Hepatocyte (in vitro differentiated cells): ENCODE measurements around the gene SASH3. TPM values are rescaled to one million over a fixed set of nuclear protein-coding genes. Genes with fewer than 3 reads are reported as not detected.

Experiments used
- DNase-seq: peaks from one replicate; pipeline ENCODE4 v3.0.0-alpha.2; 2016; ENCODE audit warnings: low spot score
- H2AFZ ChIP-seq: fragments of 200-600 bp; sonication (generic); 2 replicates; pipeline ENCODE4 v1.6.0; 2016; ENCODE audit warnings: antibody characterized with exemption, mild to moderate bottlenecking
- H3K27ac ChIP-seq: fragments of 200-600 bp; sonication (generic); 2 replicates; pipeline ENCODE4 v1.5.1; 2016; ENCODE audit warnings: mild to moderate bottlenecking
- H3K27me3 ChIP-seq: fragments of 200-600 bp; sonication (generic); 2 replicates; pipeline ENCODE4 v1.6.1; 2016
- H3K36me3 ChIP-seq: fragments of 200-600 bp; sonication (generic); replicated peaks from 2 replicates; pipeline ENCODE4 v1.5.1; 2016; ENCODE audit warnings: low read depth; ENCODE audit not compliant: insufficient read depth
- H3K4me1 ChIP-seq: fragments of 200-600 bp; sonication (generic); 2 replicates; pipeline ENCODE4 v1.5.1; 2016; ENCODE audit warnings: mild to moderate bottlenecking, moderate library complexity; ENCODE audit not compliant: insufficient read depth
- H3K4me2 ChIP-seq: fragments of 200-600 bp; sonication (generic); 2 replicates; pipeline ENCODE4 v1.6.0; 2016
- H3K4me3 ChIP-seq: fragments of 200-600 bp; sonication (generic); 2 replicates; pipeline ENCODE4 v1.5.1; 2016; ENCODE audit warnings: mild to moderate bottlenecking
- H3K79me2 ChIP-seq: fragments of 200-600 bp; sonication (generic); 2 replicates; pipeline ENCODE4 v1.6.0; 2017; ENCODE audit warnings: mild to moderate bottlenecking
- H3K9me2 ChIP-seq: fragments of 200-600 bp; sonication (generic); replicated peaks from 2 replicates; pipeline ENCODE4 v1.6.0; 2017; ENCODE audit warnings: mild to moderate bottlenecking; ENCODE audit not compliant: insufficient read depth
- H3K9me3 ChIP-seq: fragments of 200-600 bp; sonication (generic); 2 replicates; pipeline ENCODE4 v1.5.1; 2016; ENCODE audit warnings: low read depth, mild to moderate bottlenecking
- H4K20me1 ChIP-seq: fragments of 200-600 bp; sonication (generic); 2 replicates; pipeline ENCODE4 v1.6.0; 2016; ENCODE audit warnings: mild to moderate bottlenecking; ENCODE audit not compliant: insufficient read depth, poor library complexity, severe bottlenecking
- EZH2 ChIP-seq: fragments of 200-600 bp; sonication (generic); IDR thresholded peaks from 2 replicates; pipeline ENCODE4 v1.6.1; 2016; ENCODE audit warnings: antibody characterized with exemption, mild to moderate bottlenecking, borderline replicate concordance
- EZH2phosphoT487 ChIP-seq: fragments of 200-600 bp; sonication (generic); IDR thresholded peaks from one replicate; pipeline ENCODE4 v1.6.1; 2018; ENCODE audit warnings: antibody characterized with exemption, mild to moderate bottlenecking, low read depth, moderate library complexity; ENCODE audit not compliant: unreplicated experiment, severe bottlenecking
- WGBS: methylation state at CpG from one replicate; pipeline ENCODE4 v1.1.6; 2016; ENCODE audit warnings: low lambda C conversion rate; ENCODE audit errors: missing lambda C conversion rate; 5-methylcytosine and 5-hydroxymethylcytosine counted together
- polyA plus RNA-seq: library from polyadenylated mRNA; unstranded; fragments of >200 nt; fragmentation: Nextera tagmentation; extraction: Ambion mirVana; gene quantifications from 2 replicates; pipeline ENCODE4 v1.2.1, GENCODE V29; 2016
- total RNA-seq: library from RNA; depleted of rRNA; stranded (reverse); fragments of >200 nt; gene quantifications from 2 replicates; pipeline ENCODE4 v1.2.3, GENCODE V29; 2014
- TF ChIP-seq, protein P1 (sequence below): fragments of 200-600 bp; sonication (generic); IDR thresholded peaks from 2 replicates; pipeline ENCODE4 v1.5.1; 2016; ENCODE audit warnings: antibody characterized with exemption, mild to moderate bottlenecking; ENCODE audit not compliant: poor library complexity

The SASH3 gene
- total and polyA plus RNA-seq, 2 experiments from 2014 or later, result 0.31 to 0.67 TPM

DNA sequence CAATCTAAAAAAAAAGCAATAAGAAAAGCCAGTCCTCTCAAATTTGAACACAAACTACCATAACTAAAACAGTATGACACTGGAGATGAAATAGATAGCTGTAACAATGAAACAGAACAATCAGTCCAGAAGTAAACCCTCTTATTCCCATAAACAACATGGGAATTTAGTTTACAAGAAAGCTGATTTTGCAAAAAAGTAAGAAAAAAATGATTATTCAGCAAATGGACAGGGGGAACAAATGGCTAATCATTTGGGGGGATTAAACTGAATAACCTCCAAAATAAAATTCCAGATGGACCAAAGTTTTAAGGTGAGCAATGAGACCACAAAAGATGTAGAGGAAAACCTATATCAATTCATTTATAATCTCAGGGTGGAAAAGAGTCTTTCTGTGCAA, 16.1 kb upstream of the SASH3 start:
- Histone ChIP-seq H3K36me3 (no peaks in the 10 kb centered on the region), H2AFZ (no peak overlapping the region), H4K20me1 (no peaks in the 10 kb centered on the region), H3K4me2 (no peak overlapping the region), H3K79me2 (no peaks in the 10 kb centered on the region), H3K9me2 (no peaks in the 10 kb centered on the region), H3K4me1 (no peaks in the 10 kb centered on the region), H3K9me3 (no peaks in the 10 kb centered on the region), H3K27ac (no peak overlapping the region), H3K4me3 (no peak overlapping the region), H3K27me3 (no peaks in the 10 kb centered on the region)
- no peak for DNase-seq
- TF ChIP-seq EZH2 (no peak), EZH2phosphoT487 (no peak)
- TF ChIP-seq, protein P1, sequence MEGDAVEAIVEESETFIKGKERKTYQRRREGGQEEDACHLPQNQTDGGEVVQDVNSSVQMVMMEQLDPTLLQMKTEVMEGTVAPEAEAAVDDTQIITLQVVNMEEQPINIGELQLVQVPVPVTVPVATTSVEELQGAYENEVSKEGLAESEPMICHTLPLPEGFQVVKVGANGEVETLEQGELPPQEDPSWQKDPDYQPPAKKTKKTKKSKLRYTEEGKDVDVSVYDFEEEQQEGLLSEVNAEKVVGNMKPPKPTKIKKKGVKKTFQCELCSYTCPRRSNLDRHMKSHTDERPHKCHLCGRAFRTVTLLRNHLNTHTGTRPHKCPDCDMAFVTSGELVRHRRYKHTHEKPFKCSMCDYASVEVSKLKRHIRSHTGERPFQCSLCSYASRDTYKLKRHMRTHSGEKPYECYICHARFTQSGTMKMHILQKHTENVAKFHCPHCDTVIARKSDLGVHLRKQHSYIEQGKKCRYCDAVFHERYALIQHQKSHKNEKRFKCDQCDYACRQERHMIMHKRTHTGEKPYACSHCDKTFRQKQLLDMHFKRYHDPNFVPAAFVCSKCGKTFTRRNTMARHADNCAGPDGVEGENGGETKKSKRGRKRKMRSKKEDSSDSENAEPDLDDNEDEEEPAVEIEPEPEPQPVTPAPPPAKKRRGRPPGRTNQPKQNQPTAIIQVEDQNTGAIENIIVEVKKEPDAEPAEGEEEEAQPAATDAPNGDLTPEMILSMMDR, result no peak

DNA sequence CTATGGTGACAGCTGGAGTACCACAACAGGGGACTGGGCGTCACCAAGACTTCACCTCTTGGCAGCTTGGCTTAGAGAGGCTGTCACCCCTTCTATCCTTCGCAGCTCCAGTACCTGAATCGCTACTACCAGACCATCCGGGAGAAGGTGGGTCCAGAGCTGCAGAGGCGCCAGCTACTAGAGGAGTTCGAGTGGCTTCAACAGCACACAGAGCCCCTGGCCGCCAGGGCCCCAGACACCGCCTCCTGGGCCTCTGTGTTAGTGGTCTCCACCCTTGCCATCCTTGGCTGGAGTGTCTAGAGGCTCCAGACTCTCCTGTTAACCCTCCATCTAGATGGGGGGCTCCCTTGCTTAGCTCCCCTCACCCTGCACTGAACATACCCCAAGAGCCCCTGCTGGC, 11.6 kb upstream of the SASH3 start:
- no peak overlapping the region for H2AFZ ChIP-seq
- no peaks in the 10 kb centered on the region for H3K9me2 ChIP-seq
- TF ChIP-seq, protein P1, result no peak
- no peak for TF ChIP-seq EZH2phosphoT487
- TF ChIP-seq EZH2, result no peak
- no peak overlapping the region for H3K4me2 ChIP-seq
- H3K4me3 ChIP-seq, result no peak overlapping the region
- no peaks in the 10 kb centered on the region for H3K27me3 ChIP-seq
- no peaks in the 10 kb centered on the region for H3K9me3 ChIP-seq
- no peaks in the 10 kb centered on the region for H3K4me1 ChIP-seq
- WGBS, result 82% methylated on average over 8 of the region's 8 CpGs
- no peak for DNase-seq
- H3K27ac ChIP-seq, result no peak overlapping the region
- H3K36me3 ChIP-seq, result no peaks in the 10 kb centered on the region
- H3K79me2 ChIP-seq, result no peaks in the 10 kb centered on the region
- H4K20me1 ChIP-seq, result no peaks in the 10 kb centered on the region

DNA sequence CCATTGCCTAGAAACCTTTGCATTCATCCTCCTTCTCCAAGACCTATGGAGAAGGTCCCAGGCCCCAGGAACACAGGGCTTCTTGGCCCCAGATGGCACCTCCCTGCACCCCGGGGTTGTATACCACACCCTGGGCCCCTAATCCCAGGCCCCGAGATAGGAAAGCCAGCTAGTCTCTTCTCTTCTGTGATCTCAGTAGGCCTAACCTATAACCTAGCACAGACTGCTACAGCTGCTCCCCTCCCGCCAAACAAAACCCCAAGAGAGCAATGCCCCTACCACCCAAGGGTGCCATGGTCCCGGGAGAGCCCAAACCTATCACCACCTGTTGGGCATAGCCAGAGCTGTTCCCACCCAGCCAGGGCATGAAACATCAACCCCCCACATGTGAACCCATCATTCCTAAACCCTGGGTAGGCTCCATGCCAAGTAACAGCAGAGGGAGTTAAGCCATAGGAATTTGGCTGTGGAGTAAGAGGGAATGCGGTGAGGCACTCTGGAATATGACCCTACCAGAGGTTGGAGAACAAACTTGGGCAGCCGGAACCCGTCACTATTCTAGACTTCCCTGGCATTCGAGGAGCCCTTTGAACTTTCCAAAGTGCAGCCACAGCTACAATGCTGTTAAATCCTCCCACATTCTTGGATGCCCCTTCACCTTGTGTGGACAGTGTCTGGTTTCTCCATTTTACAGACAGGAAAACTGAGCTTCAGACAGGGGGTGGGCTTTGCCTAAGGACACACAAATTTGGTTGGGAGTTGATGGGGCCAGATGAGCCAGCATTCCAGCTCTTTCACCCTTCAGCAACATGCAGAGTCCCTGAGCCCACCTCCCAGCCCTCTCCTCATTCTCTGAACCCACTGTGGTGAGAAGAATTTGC, 10.9 kb upstream of the SASH3 start:
- Histone ChIP-seq H4K20me1 (no peaks in the 10 kb centered on the region), H3K4me2 (no peak overlapping the region), H3K4me1 (no peaks in the 10 kb centered on the region), H3K27me3 (no peaks in the 10 kb centered on the region), H3K27ac (no peak overlapping the region), H2AFZ (no peak overlapping the region), H3K36me3 (no peaks in the 10 kb centered on the region), H3K4me3 (no peak overlapping the region), H3K9me2 (no peaks in the 10 kb centered on the region), H3K79me2 (no peaks in the 10 kb centered on the region), H3K9me3 (no peaks in the 10 kb centered on the region)
- DNase-seq, result no peak
- TF ChIP-seq EZH2 (no peak), EZH2phosphoT487 (no peak)
- TF ChIP-seq, protein P1, result no peak
- 79% methylated on average over 8 of the region's 8 CpGs for WGBS
